HCEC 1CT (cell line): ENCODE measurements around the gene SLMAP.
"Not testable (repeated sequence)": the region's sequence is repeated elsewhere in the genome, so short reads cannot be mapped to it uniquely, and the experiment has no call there.

ENCODE experiments used
- DNase-seq: peaks from one replicate; pipeline ENCODE4 v3.0.0-alpha.2; 2017

SLMAP gene

DNA sequence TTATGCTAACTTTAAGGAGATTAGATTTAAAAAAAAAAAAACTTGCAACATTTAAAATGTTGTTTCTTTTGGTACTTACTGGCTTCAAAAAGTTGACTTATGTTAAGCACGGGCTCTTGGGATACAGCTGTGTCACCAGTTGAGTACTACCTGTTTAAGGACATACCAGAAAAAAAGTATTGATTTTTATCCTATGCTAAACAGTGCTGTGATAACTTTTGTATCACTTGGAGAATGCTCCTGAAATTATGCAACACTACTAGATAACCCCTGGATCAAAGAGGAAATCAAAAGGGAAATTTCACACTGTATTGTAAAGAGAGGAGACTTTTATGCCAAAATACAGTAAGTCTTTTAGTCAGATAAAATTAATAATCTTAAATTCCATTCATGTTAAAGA lies 77.7 kb downstream of the SLMAP start:
- DNase-seq = no peak

DNA sequence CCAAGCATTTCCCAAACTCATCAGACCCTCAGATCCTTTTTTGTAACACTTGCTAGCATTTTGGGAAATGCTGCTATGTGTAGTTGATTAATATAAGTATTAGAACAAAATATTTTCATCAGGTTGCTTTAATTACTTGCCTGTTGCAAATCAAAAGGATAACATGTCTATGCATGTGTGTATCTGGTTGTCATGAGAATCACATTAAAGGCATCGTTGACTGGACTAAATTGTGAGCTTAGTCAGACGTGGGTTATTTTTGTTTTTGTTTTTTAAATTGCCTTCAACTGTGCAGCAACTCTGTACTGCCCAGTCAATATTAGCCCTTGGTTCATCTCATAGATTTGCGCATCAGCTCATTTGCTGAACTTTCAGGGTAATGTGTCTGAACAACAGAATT lies 81.6 kb downstream of the SLMAP start:
- no peak for DNase-seq

DNA sequence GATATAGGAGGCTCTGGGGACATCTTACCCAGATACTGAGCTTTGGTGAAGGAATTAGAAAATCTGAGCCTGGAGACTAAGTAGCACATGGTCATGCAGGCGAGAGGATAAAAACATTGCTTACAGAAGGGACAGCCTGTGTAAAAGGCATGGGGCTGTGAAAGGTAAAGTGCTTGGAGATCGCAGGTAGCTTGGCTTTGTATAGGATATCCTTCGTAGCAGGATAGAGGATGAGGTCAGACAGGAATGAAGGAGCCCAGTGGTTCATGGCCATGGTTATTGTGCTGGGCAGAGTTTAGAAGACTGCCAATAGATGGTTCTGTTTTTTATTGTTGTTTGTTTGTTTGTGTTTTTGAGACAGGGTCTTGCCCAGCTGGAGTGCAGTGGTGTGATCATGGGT lies 82.5 kb downstream of the SLMAP start:
- DNase-seq = no peak

DNA sequence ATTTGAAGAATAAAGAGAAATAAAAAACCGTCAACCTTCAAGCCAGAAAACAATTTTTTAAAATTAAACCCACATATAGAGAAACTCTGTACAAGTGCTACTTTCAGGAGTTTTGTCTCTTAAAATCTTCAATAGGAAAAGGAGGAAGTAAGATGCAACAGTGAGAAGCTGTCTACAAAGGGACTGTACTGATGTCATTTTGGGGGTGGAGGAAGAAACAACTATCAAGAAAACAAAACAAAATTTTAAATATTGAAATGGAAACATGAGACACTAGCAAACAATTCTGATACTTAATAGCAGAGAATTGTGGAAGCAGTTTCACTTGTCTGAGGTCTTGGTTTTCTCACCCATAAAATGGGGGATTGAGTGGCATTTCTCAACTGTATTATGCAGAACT lies 84.4 kb downstream of the SLMAP start:
- no peak for DNase-seq

DNA sequence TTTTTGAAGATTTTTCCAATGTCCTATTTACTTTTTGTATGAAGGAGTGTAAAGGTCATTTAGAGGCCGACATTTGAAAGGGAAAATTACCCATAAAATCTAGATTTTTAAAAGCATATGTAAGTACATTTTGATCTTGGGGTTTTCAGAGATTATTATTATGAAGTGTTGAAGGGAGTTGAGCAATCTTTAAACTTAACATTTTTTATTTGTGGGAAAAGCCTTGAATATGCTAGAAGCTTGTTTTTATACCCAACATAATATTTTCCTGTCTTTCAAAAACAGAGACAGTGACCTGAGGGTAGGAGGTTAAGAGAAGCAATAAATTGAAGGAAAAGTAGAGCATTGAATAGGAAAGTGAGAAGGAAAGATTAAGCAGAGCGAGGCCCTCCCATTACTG lies 85.7 kb downstream of the SLMAP start:
- DNase-seq = no peak

DNA sequence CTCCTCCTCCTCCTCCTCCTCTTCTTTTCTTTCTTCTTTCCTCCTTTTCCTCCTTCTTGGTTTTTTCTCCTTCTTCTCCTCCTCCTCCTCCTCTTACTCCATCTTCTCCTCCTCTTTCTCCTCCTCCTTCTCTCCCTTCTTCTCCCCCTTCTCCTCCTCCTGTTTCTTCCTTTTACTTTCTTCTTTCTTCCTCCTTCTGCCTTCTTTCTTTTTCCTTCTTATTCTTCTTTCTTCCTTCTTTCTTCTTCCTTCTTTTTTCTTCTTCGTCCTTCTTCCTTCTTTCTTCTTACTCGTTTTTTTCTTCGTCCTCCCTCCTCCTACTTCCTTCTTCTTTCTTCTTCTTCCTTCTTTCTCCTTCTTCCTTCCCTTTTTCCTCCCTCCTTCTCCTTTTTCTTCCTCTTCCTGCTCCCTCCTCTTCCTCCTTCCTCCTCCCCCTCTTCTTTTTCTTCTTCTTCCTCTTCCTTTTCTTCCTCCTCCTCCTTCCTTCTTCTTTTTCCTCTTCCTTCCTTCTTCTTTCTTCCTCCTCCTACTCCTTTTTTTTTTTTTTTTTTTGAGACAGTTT lies 92.1 kb downstream of the SLMAP start:
- no peak for DNase-seq

DNA sequence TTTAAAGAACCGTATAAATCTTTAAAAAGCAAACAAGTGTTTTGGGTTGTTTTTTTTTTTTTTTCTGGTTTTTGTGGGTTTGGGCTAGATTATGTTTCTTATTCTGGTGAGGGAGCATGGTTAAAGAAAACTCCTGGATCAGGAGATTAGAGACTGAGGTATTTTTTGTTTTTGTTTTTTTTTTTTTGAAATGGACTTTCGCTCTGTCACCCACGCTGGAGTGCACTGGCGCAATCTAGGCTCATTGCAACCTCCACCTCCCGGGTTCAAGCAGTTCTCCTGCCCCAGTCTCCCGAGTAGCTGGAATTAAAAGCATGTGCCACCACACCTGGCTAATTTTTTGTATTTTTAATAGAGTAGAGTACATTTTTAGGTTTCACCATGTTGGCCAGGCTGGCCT lies 95.2 kb downstream of the SLMAP start:
- DNase-seq = no peak

GRCh38 chr3:57852896-57853295 lies 96.8 kb downstream of the SLMAP start:
- peak; percentile 18 for DNase-seq

DNA sequence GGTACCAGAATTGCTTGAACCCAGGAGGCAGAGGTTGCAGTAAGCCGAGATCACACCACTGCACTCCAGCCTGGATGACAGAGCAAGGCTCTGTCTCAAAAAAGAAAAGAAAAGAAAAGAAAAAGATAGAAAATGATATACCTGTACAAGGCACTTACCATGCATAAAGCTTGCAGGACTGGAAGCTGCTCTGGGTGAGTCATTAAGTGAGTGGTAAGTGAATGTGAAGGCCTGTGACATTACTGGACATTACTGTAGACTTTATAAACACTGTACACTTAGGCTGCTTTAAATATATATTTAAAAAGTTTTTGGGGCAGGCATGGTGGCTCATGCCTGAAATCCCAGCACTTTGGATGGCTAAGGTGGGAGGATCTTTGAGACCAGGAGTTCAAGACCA lies 99.2 kb downstream of the SLMAP start:
- DNase-seq = peak; percentile 47

- DNase-seq = no peak
Observed at GRCh38 chr3:57855943-57856342, 99.8 kb downstream of the SLMAP start.

DNA sequence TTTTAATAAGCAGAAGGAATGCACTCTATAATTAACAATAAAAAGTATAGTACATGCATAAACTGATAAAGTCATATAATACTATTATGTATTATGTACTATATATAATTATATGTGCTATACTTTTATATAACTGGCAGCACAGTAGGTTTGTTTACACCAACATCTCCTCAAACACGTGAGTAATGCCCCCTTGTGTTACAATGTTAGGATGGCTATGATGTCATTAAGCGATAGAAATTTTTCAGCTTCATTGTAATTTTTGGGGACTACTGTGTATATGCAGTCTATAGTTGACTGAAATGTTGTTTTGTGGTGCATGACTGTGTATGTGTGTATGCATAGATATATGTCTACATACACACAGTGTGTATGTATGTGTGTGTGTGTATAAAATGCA lies 100.6 kb downstream of the SLMAP start:
- DNase-seq = peak; percentile 23

GRCh38 chr3:57862894-57863293 lies 106.8 kb downstream of the SLMAP start:
- no peak for DNase-seq

DNA sequence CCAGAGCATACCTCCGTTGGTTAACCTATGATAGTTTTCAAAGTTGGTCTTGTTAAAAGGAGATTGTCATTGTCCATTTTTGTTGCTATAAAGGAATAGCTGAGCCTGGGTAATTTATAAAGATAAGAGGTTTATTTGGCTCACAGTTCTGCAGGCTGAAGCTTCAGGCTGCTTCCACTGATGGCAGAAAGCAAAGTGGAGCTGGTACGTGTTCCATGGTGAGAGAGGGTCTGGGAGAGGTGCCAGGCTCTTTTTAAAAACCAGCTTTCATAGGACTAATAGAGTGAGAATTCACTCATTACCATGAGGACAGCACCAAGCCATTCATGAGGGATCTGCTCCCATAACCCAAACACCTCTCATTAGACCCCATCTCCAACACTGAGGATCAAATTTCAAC lies 107.3 kb downstream of the SLMAP start:
- DNase-seq = no peak

GRCh38 chr3:57864853-57865252 lies 108.7 kb downstream of the SLMAP start:
- peak; percentile 23 for DNase-seq

DNA sequence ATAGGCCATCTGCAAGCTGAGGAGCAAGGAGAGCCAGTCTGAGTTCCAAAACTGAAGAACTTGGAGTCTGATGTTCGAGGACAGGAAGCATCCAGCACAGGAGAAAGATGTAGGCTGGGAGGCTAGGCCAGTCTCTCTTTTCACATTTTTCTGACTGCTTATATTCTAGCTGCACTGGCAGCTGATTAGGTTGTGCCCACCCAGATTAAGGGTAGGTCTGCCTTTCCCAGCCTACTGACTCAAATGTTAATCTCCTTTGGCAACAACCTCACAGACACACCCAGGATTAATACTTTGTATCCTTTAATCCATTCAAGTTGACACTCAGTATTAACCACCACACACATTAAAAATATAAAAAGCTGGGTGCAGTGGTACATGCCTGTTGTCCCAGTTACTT lies 113.0 kb downstream of the SLMAP start:
- not testable (repeated sequence) for DNase-seq

DNA sequence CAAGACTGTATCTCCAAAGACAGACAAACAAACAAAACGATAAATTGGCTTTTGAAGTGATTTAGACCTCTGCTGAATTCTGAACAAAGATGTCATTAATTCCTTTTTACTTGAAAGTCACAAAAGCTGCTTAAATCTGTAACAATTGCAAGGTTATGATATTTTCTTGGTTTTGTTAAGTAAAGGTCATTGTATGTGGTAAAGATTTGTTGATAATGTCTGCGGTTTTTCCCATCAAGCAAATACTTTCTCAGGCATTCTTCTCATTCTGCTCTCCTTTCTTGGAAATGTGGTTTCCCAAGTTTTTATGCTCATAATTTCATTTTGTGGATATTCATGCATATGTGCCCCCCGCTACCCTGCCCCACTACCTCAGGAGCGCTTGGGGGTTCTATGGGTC lies 116.5 kb downstream of the SLMAP start:
- no peak for DNase-seq

GRCh38 chr3:57876632-57877031 lies 120.5 kb downstream of the SLMAP start:
- DNase-seq = no peak

DNA sequence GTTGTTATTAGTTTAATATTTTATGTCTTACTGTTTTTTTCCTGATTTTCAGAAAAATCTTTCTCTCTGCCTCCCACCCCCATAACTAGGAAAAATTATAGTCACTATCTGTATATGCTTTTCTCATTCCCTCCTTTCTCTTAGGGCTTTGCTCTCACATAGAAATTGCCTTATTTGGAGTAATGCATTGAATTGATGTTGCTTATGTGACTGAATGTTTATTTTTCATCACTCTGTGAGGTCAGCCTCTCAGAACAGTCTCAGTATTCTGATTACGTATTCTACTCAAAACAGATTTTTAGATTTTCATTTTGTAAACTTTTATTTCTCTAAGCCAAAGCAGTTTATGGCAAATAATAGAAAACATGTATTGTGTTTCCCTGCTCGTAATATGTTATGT lies 121.0 kb downstream of the SLMAP start:
- DNase-seq = peak; percentile 47

- not testable (repeated sequence) for DNase-seq
Observed at GRCh38 chr3:57884436-57884835, 128.3 kb downstream of the SLMAP start.

DNA sequence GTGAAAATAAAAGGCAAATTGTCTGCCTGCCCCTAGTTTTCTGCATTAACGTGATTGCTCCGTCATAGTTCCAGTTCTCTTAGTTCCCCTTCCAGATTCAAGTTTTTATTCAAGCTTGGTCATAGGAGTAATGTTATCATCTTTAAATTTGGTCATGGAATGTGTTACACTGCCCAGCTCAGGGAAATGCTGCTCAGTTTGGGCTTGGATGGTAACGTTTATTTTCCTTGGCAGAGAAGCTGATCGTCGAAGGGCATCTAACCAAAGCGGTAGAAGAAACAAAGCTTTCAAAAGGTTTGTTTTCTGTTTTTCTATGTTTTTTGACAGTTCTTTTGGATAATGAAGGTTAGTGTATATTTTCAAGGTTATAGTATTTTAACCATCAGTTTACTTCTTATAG lies 133.7 kb downstream of the SLMAP start:
- no peak for DNase-seq

DNA sequence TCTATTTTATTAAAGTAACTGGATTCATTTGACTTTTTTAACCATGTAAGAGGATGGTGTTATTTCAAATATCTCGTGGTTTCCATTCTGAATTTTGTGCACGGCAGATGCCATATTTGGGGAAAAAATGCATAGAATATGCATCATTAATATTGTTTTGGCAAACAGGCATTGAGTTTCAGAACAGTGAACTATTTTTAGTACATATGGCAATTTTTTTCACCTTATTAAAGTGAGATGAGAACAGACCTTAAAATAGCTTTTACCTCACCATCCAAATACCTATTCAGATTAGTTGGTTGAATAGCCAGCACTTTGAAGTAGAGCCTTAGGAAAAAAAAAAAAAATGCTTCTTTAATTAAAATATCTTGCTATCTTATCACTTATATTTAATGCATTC lies 134.8 kb downstream of the SLMAP start:
- peak; percentile 39 for DNase-seq

GRCh38 chr3:57892423-57892822 lies 136.3 kb downstream of the SLMAP start:
- DNase-seq = no peak

GRCh38 chr3:57893156-57893555 lies 137.0 kb downstream of the SLMAP start:
- no peak for DNase-seq

DNA sequence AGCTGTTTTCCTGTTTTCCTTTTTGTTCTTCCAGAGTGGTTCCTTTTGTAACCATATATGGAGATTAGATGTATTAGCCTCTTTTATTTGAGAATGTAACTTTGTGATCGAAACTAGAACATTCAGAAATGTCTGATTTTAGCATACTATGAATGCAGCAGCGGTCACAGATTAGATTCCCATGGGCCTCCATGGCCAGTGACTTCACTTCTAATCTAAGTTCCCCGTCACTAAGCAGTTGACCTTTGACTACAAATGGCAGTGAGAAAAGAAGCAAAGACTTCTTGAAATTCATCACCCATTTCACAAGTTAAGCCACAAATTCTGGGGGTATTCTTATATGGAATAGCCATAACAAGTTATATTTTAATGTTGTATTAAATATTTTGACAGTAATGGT lies 137.6 kb downstream of the SLMAP start:
- no peak for DNase-seq

- no peak for DNase-seq
Observed at GRCh38 chr3:57896031-57896430, 139.9 kb downstream of the SLMAP start.

- no peak for DNase-seq
Observed at GRCh38 chr3:57896691-57897090, 140.6 kb downstream of the SLMAP start.
